ENCODE data around the gene LRIT3. TPM values are rescaled to one million over a fixed set of nuclear protein-coding genes. Genes with fewer than 3 reads are reported as not detected.

The LRIT3 gene
- total and polyA plus RNA-seq, 2 of the 4 experiments (the other 2 are of a cell fraction) = 0.02 TPM; not detected in 1

DNA sequence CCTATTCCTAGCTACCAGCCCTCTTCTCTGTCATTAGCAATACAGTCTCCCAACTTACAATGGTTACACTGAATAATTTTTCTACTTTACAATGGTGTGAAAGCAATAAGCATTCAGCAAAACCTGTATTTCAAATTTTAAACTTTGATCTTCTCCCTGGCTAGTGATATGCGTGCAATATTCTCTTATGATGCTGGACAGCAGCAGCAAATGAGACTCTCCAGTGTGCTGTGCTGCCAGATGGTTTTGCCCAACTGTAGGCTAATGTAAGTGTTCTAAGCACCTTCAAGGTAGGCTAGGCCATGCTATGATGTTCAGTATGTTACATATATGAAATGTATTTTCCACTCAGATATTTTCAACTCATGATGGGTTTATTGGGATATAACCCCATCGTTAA is 38.3 kb upstream of the LRIT3 start:
- Histone ChIP-seq H3K79me1 (ENCODE audit: low read depth in 1 of 2, low read length in 2 of 2) (no peaks in the 10 kb centered on the region), H3K27me3 (ENCODE audit: control insufficient read depth, insufficient read depth, low read length) (no peaks in the 10 kb centered on the region), H3K18ac (ENCODE audit: low read depth, low read length) (no peak overlapping the region), H2BK15ac (ENCODE audit: low read depth, low read length) (no peak overlapping the region), H3K4me1 (ENCODE audit: control insufficient read depth, insufficient read depth, low read length) (no peaks in the 10 kb centered on the region), H4K5ac (ENCODE audit: low read depth, low read length) (no peak overlapping the region), H3K56ac (ENCODE audit: extremely low read depth, insufficient read depth, low read length) (no peak overlapping the region), H3K9me3 (ENCODE audit: control insufficient read depth, insufficient read depth, low read length) (no peaks in the 10 kb centered on the region), H3K14ac (replicated peaks; ENCODE audit: low read depth, low read length) (no peak overlapping the region), H3K27ac (ENCODE audit: insufficient read depth, low read length) (no peak overlapping the region), H2BK5ac (ENCODE audit: low read depth, low read length, poor library complexity, severe bottlenecking) (no peak overlapping the region), H2BK20ac (ENCODE audit: low read depth, low read length) (no peak overlapping the region), H4K20me1 (ENCODE audit: insufficient read depth, low read length) (no peaks in the 10 kb centered on the region), H4K8ac (ENCODE audit: low read depth in 2 of 2, low read length in 2 of 2) (no peak overlapping the region), H4K91ac (ENCODE audit: insufficient read depth, low read depth, low read length) (no peak overlapping the region), H3K4me3 (ENCODE audit: insufficient read depth, low read depth, low read length) (no peak overlapping the region), H3K9ac (ENCODE audit: low read depth, low read length) (no peak overlapping the region), H3K36me3 (ENCODE audit: control insufficient read depth, insufficient read depth, low read length) (no peaks in the 10 kb centered on the region), H3K4me2 (ENCODE audit: low read depth, low read length) (no peak overlapping the region), H2AK9ac (replicated peaks; ENCODE audit: low read depth, low read length, poor library complexity) (no peak overlapping the region), H3K23ac (ENCODE audit: low read depth, low read length) (no peak overlapping the region), H2AK5ac (ENCODE audit: low read depth, low read length) (no peak overlapping the region), H3K9me1 (ENCODE audit: insufficient read depth, low read length) (no peaks in the 10 kb centered on the region), H2AFZ (replicated peaks; ENCODE audit: low read length, poor library complexity) (no peak overlapping the region), H3K4ac (ENCODE audit: low read depth, low read length) (no peak overlapping the region), H2BK120ac (ENCODE audit: low read depth, low read length) (no peak overlapping the region)
- WGBS, 2 experiments (ENCODE audit: extremely low coverage in 2 of 2, insufficient read length in 1 of 2) = no CpG with 5 or more reads among the region's 2 CpGs
- TF ChIP-seq FOS (IDR thresholded peaks at IDR 0.05; ENCODE audit: low read depth, low read length) (no peak), MXI1 (IDR thresholded peaks at IDR 0.05; ENCODE audit: borderline replicate concordance, low read depth, low read length) (no peak), RCOR1 (IDR thresholded peaks at IDR 0.05; ENCODE audit: insufficient replicate concordance, low read length) (no peak), MAZ (IDR thresholded peaks at IDR 0.05; ENCODE audit: borderline replicate concordance, low read depth, low read length) (no peak), ELK1 (IDR thresholded peaks at IDR 0.05; ENCODE audit: borderline replicate concordance, low read depth, low read length) (no peak), POLR2A (IDR thresholded peaks at IDR 0.05; ENCODE audit: low read depth, low read length) (no peak), SMC3 (IDR thresholded peaks at IDR 0.05; ENCODE audit: low read depth, low read length) (no peak), CHD1 (IDR thresholded peaks at IDR 0.05; ENCODE audit: low read depth, low read length) (no peak), CEBPB (IDR thresholded peaks at IDR 0.05; ENCODE audit: low read depth, low read length) (no peak), CTCF (conservative IDR thresholded peaks at IDR 0.05; ENCODE audit: low read depth, low read length) (no peak), BHLHE40 (IDR thresholded peaks at IDR 0.05; ENCODE audit: low read depth, low read length) (no peak), RFX5 (IDR thresholded peaks at IDR 0.05; ENCODE audit: low read depth, low read length) (no peak), NFE2L2 (IDR thresholded peaks at IDR 0.05; ENCODE audit: low read depth, low read length) (no peak), MAFK (IDR thresholded peaks at IDR 0.05; ENCODE audit: low read depth, low read length) (no peak), RAD21 (IDR thresholded peaks at IDR 0.05; ENCODE audit: low read length) (no peak)
- TF ChIP-seq, protein P1, sequence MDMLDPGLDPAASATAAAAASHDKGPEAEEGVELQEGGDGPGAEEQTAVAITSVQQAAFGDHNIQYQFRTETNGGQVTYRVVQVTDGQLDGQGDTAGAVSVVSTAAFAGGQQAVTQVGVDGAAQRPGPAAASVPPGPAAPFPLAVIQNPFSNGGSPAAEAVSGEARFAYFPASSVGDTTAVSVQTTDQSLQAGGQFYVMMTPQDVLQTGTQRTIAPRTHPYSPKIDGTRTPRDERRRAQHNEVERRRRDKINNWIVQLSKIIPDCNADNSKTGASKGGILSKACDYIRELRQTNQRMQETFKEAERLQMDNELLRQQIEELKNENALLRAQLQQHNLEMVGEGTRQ (IDR thresholded peaks at IDR 0.05; ENCODE audit: low read depth, low read length) = no peak
- ATAC-seq (ENCODE audit: low read depth) = no peak
- intact Hi-C loops (cut with micrococcal nuclease) (no loop called here), dilution Hi-C loops (cut with HindIII; ENCODE audit: low sequenced_read_pairs, unreplicated experiment) (no loop called here), in situ Hi-C loops (cut with MboI; ENCODE audit: low sequenced_read_pairs) (loop anchor here (10.0 kb wide), 3 partner anchors 105 to 385 kb away; partner anchors contain the start of gene CASP6)
- BruUV-seq (replicated peaks) = no TSS peak
- CTCF ChIA-PET = interaction anchor here (0.6 kb wide), 1 partner anchor 262 kb away, joined by 4 read pairs; no protein-coding TSS in a partner anchor
- POLR2A ChIA-PET (ENCODE audit: unreplicated experiment) = no interaction called here
- DNase-seq = no peak
